Neural progenitor cell (in vitro differentiated cells): ENCODE measurements around the gene TMEM132E.

Source experiments
- CTCF ChIP-seq: fragments of 200-600 bp; sonication (generic); IDR thresholded peaks from 2 replicates; pipeline ENCODE4 v1.5.1; 2017; ENCODE audit warnings: antibody characterized with exemption, mild to moderate bottlenecking
- EZH2 ChIP-seq: fragments of 200-600 bp; sonication (generic); IDR thresholded peaks from 2 replicates; pipeline ENCODE4 v1.6.1; 2017; ENCODE audit warnings: antibody characterized with exemption, mild to moderate bottlenecking, moderate library complexity
- EZH2phosphoT487 ChIP-seq: fragments of 200-600 bp; sonication (generic); IDR thresholded peaks from 2 replicates; pipeline ENCODE4 v1.6.1; 2017; ENCODE audit warnings: antibody characterized with exemption

DNA sequence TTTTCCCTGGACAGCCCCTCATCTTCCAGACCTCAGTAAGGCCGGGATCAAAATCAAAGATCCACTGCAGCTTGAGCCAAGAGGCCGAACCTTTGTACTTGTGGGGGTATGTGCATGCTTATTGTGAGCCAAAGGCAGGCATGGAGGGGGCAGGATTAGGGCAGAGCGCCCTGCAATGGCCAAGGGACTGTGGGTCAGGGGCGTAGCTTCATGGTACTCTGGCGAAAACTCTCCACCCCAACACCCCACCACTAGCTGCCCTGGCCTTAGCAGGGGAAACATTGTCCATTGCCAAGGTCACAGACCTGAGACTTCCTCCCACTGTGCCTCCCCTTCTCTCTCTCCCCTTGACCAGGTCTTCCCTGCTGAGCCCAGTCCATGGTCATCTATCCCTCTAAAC lies 90.1 kb downstream of the TMEM132E start:
- TF ChIP-seq CTCF (no peak), EZH2 (no peak), EZH2phosphoT487 (no peak)
